ENCODE measurements around the gene INCA1.
"Not testable (repeated sequence)": the region's sequence is repeated elsewhere in the genome, so short reads cannot be mapped to it uniquely, and the experiment has no call there.

The INCA1 gene

GRCh38 chr17:4997302-4998026 lies at the start of gene INCA1, which contains the start of gene KIF1C:
INCA1 (minus strand) TSS chr17:4997522; CDS start chr17:4994437, 3,085 bp downstream.
KIF1C (plus strand) TSS chr17:4997950; CDS start chr17:5000247, 2,297 bp downstream.
- peak; percentile 93 for DNase-seq (ENCODE audit: low spot score)

GRCh38 chr17:5045496-5045895 lies 48.2 kb upstream of the INCA1 start:
- peak; percentile 44 for DNase-seq (ENCODE audit: low spot score)

GRCh38 chr17:5044630-5045029 lies 47.3 kb upstream of the INCA1 start:
- DNase-seq (ENCODE audit: low spot score) = peak; percentile 41

- no peak for DNase-seq (ENCODE audit: low spot score)
These were observed 46.2 kb upstream of the INCA1 start for GRCh38 chr17:5043524-5043923.

GRCh38 chr17:5042157-5043022 lies 45.1 kb upstream of the INCA1 start:
- peak; percentile 15 for DNase-seq (ENCODE audit: low spot score)

- peak; percentile 24 for DNase-seq (ENCODE audit: low spot score)
These were observed 38.0 kb upstream of the INCA1 start, which contains the start of gene SLC52A1 for GRCh38 chr17:5035315-5035714. SLC52A1 (minus strand) TSS chr17:5035426; CDS start chr17:5034606, 820 bp downstream.

- DNase-seq (ENCODE audit: low spot score) = no peak
These were observed 37.3 kb upstream of the INCA1 start for GRCh38 chr17:5034651-5035050.

GRCh38 chr17:5034063-5034462 lies 36.7 kb upstream of the INCA1 start:
- DNase-seq (ENCODE audit: low spot score) = no peak

- DNase-seq (ENCODE audit: low spot score) = no peak
These were observed 36.2 kb upstream of the INCA1 start for GRCh38 chr17:5033352-5034015.

GRCh38 chr17:5032865-5033264 lies 35.5 kb upstream of the INCA1 start:
- DNase-seq (ENCODE audit: low spot score) = no peak

- peak; percentile 77 for DNase-seq (ENCODE audit: low spot score)
These were observed 34.2 kb upstream of the INCA1 start for GRCh38 chr17:5031365-5032082.

- DNase-seq (ENCODE audit: low spot score) = not testable (repeated sequence)
These were observed 32.8 kb upstream of the INCA1 start for GRCh38 chr17:5030168-5030567.

GRCh38 chr17:5027916-5028315 lies 30.6 kb upstream of the INCA1 start:
- DNase-seq (ENCODE audit: low spot score) = no peak

- no peak for DNase-seq (ENCODE audit: low spot score)
These were observed 30.0 kb upstream of the INCA1 start for GRCh38 chr17:5027299-5027698.

GRCh38 chr17:5024604-5025003 lies 27.3 kb upstream of the INCA1 start:
- no peak for DNase-seq (ENCODE audit: low spot score)

- no peak for DNase-seq (ENCODE audit: low spot score)
These were observed 26.3 kb upstream of the INCA1 start for GRCh38 chr17:5023588-5024147.

GRCh38 chr17:5022171-5022711 lies 24.9 kb upstream of the INCA1 start:
- DNase-seq (ENCODE audit: low spot score) = no peak

GRCh38 chr17:5020502-5021023 lies 23.2 kb upstream of the INCA1 start:
- no peak for DNase-seq (ENCODE audit: low spot score)

GRCh38 chr17:5019475-5019956 lies 22.2 kb upstream of the INCA1 start:
- DNase-seq (ENCODE audit: low spot score) = no peak

GRCh38 chr17:5014357-5014756 lies 17.0 kb upstream of the INCA1 start:
- no peak for DNase-seq (ENCODE audit: low spot score)

- DNase-seq (ENCODE audit: low spot score) = no peak
These were observed 14.6 kb upstream of the INCA1 start for GRCh38 chr17:5011928-5012327.

Data from LoVo (cell line).